Measurements from ENCODE around the gene ATP11C.
"Not testable (repeated sequence)": the region's sequence is repeated elsewhere in the genome, so short reads cannot be mapped to it uniquely, and the experiment has no call there.

The ATP11C gene

GRCh38 chrX:139851730-139852129, 81.1 kb downstream of the ATP11C start:
- DNase-seq = no peak

GRCh38 chrX:139850968-139851367, 81.9 kb downstream of the ATP11C start:
- DNase-seq = no peak

DNA sequence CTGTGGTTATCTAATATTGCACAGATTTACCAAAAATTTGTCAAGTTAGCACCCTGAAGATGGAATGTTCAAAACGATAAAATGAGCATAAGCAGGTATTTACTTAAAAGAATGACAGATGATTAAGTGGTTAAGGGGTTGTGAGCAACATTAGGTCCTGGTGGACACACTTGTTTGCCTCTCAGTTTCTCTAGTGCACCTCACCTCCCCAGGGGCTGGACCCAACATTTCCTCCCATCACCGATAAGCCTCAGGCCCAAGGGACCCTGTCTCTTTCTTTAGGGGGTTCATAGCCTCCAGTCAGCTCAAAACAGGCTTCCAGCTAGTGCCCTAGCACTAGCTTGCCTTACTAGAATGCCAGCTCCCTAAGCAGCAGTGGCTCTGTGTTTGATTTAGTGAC, 88.0 kb downstream of the ATP11C start:
- no peak for DNase-seq

- DNase-seq = no peak
These were observed 88.7 kb downstream of the ATP11C start for GRCh38 chrX:139844163-139844562.

- DNase-seq = no peak
These were observed 90.3 kb downstream of the ATP11C start for GRCh38 chrX:139842326-139843185.

DNA sequence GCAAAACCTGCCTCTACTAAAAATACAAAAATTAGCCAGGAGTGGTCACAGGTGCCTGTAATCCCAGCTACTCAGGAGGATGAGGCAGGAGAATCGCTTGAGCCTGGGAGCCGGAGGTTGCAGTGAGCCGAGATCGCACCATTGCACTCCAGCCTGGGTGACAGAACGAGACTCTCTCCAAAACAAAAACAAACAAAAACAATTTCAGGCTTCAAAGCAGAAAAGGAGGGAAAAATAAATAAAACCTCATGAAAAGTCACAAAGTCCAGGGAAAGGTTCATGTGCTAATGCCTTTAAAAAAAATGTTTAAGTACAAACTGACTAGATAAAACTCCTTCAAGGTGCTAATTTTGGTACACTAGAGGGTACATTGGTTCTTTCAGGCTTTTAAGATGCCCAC, 96.5 kb downstream of the ATP11C start:
- DNase-seq = not testable (repeated sequence)

GRCh38 chrX:139834879-139835278, 98.0 kb downstream of the ATP11C start:
- DNase-seq = no peak

DNA sequence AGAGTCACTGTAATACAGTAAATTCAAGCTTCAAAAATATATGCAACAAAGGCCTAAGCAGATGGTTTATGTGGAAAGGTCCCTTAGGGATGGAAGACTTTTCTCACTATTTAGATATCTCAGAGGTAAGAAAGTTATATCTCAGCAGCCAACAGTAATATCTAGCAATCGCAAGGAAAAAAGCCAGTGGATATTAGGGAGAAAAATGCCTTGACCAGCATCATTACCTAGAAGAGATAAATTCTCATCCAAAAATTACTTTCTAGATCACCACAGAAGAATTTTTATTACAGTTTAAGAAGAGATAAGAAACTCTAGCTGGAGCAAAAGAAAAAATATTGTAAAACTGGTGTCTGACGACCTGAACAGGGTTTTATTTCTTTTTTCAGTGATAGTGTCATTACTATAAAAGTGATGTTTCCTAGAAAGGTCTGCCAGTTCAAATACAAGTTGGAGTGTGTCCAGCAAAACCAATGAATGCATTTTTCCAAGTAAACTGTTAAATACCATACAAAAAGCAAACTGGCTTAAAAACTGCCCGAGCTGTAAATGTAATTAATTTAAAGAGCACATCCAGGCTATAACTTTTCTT, 100.0 kb downstream of the ATP11C start:
- DNase-seq = no peak

DNA sequence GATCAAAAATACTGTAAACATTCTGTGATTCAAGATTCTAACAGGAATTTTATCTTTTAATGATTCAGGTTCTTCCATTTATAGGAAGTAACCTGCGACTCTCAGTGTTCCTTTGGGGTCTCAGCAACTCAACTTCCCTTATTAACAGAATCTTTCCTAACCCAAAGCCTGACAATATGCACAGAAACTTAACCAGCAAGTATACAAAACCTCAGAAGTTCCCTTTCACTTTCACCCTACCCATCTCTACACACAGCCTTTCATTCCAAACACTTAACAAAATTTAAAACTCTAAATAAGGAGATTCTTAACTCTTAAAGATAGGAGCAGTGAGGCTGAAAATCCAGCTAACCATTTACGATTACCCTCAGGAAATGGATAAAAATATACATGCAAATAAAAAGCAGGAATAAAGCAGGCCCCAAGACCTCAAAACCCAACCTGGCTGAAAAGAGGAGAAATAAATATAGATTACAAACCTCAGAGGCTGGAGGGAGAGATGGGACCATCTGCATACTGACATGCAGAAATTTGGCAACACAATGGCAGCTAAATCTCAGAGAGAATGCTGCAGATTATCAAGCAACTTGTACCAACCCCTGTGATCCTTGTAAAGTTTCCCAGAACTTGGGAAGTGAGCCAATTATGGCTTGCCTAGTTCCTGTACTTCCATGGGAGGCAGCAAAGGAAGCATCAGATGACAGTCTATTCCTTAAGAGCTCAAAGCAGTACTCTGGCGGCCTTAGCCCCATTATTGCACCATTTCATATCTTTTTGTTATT, 101.0 kb downstream of the ATP11C start:
- DNase-seq = no peak

DNA sequence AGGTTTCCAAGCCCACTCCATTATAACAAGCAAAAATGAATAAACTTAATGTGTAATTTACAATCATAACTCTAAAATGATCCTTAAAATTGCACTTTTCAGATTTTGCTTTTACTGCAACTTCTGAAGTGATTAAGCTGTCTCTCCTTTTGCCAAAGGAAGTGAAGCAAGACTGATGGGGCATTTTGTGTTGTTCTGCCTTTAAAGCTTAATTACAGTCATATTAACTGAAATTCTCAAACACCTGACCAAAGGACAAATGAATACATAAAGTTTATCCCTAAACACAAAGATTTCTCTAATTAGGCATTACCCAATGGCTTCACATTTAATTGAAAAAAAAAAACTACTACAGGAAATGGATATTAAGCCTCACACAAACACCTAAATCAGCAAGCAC, 101.8 kb downstream of the ATP11C start:
- DNase-seq = no peak

GRCh38 chrX:139828830-139829229, 104.0 kb downstream of the ATP11C start:
- no peak for DNase-seq

DNA sequence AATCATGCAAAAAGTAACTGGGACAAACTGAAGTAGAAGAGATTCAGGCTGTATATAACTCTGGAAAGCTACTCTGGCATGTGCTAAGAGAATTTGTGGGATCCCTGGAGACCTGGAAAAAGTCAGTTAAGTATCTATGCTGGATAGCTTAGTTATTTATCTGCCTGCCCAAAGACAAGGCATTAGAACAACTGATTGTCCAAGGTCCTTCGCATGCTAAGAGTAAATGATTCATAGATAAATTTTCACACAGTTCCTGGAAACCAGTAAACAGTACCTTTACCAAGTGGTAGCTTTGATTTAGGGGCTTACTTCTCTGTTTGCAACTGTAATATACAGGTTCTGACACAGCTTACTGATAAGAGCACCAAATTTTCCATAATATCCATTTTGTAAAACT, 104.8 kb downstream of the ATP11C start:
- no peak for DNase-seq

- no peak for DNase-seq
These were observed 106.5 kb downstream of the ATP11C start for GRCh38 chrX:139826065-139827044.

GRCh38 chrX:139825618-139826017, 107.2 kb downstream of the ATP11C start:
- no peak for DNase-seq

DNA sequence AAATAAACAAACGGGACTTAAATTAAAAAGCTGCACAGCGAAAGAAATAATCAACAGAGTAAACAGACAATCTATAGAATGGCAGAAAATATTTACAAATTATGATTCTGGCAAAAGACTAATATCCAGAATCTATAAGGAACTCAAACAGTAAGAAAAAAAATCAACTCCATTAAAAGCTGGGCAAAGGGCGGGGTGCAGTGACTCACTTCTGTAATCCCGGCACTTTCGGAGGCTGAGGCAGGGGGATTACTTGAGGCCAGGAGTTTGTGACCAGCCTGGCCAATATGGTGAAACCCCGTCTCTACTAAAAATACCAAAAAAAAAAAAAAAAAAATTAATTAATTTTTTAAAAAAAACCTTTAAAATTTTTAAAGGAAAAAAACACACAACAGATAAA, 109.0 kb downstream of the ATP11C start:
- no peak for DNase-seq

DNA sequence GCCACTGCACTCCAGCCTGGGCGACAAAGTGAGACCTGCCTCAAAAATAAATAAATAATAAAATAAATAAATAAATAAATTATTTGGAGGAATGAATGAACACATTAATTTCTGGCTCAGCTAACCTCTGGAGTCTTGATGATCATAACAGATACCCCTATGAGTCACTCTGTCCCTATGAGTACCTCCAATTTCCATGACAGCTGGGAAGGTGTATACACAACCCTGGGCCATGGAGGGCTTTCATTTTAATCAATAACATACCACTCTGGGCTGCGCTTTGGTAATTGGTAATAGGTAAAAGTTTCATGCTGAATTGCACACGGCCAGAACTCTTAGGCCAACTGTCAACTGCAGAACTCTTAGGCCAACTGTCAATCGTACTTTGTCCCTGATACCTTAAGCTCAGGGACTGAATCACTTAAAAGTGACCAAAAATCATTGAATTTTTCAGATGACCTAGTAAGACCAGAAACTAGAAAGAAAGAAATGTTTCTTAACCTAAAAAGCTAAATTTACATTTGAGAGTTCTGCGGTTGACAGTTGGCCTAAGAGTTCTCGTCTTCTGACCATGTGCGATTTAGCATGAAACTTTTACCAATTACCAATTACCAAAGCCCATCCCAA, 112.4 kb downstream of the ATP11C start:
- no peak for DNase-seq

- no peak for DNase-seq
These were observed 116.6 kb downstream of the ATP11C start for GRCh38 chrX:139816204-139816603.

GRCh38 chrX:139815771-139816170, 117.1 kb downstream of the ATP11C start:
- no peak for DNase-seq

GRCh38 chrX:139811942-139812629, 120.8 kb downstream of the ATP11C start:
- no peak for DNase-seq

- DNase-seq = no peak
These were observed 128.4 kb downstream of the ATP11C start for GRCh38 chrX:139804482-139804881.

GRCh38 chrX:139803224-139803623, 129.6 kb downstream of the ATP11C start:
- no peak for DNase-seq
